OCI-M2 (cell line): ENCODE measurements around the gene PSENEN.

Experiments used
- DNase-seq: peaks from one replicate; lab custom pipeline; 2025; ENCODE audit not compliant: unreplicated experiment; lab: John Stamatoyannopoulos, UW

PSENEN gene

GRCh38 chr19:35733180-35734125 is 12.0 kb upstream of the PSENEN start:
- no peak for DNase-seq

GRCh38 chr19:35734273-35734672 is 11.2 kb upstream of the PSENEN start:
- DNase-seq = no peak

- DNase-seq = no peak
Measured at GRCh38 chr19:35734889-35735288, 10.6 kb upstream of the PSENEN start.

- no peak for DNase-seq
Measured at GRCh38 chr19:35736913-35737886, 8.3 kb upstream of the PSENEN start.

DNA sequence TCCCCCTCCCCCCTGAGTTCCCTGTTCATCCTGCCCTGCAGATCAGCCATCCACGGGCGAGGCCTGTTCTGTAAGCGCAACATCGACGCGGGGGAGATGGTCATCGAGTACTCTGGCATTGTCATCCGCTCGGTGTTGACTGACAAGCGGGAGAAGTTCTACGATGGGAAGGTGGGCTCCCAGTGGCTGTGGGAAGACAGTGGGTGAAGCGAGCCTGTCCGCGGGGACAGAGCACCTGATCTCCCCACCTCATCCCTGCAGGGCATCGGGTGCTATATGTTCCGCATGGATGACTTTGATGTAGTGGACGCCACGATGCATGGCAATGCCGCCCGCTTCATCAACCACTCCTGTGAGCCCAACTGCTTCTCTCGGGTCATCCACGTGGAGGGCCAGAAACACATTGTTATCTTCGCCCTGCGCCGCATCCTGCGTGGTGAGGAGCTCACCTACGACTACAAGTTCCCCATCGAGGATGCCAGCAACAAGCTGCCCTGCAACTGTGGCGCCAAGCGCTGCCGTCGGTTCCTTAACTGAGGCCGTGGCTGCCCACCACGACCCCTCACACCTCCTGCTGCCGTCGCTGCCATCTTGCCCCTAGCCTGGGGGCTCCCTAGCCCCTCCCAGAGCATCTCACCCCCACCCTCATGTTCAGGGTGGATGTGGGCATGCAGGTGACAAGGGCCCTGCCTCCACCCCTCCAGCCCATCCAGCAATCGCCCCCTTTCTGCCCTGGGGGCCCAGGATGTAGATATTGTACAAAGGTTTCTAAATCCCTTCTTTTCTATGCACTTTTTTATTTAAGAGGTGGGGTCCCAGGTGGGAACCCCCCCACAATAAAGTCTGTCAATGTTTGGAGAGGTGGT is 7.2 kb upstream of the PSENEN start:
- DNase-seq = no peak

DNA sequence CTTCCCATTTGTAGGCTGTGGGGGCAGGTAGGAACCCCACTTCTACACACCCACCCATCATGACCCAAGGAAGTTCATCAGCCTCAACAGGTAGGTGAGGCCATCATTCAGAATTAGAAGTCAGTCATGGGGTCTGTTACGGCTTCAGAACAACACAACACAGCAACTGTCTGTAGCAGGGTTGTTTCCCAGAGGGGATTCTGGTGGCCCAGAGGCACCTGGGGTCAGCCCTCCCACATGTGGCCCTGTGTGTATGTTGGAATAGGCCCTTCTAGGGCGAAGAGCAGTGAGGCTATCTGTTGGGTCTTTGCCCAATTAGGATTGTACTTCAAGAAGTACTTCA is 6.6 kb upstream of the PSENEN start:
- no peak for DNase-seq

GRCh38 chr19:35739275-35740107 is 6.0 kb upstream of the PSENEN start:
- no peak for DNase-seq

- DNase-seq = no peak
Measured at GRCh38 chr19:35740108-35740422, 5.4 kb upstream of the PSENEN start.

- peak; percentile 99 for DNase-seq
Measured at GRCh38 chr19:35740423-35741202, 4.8 kb upstream of the PSENEN start.

- DNase-seq = no peak
Measured at GRCh38 chr19:35741203-35741515, 4.3 kb upstream of the PSENEN start.

DNA sequence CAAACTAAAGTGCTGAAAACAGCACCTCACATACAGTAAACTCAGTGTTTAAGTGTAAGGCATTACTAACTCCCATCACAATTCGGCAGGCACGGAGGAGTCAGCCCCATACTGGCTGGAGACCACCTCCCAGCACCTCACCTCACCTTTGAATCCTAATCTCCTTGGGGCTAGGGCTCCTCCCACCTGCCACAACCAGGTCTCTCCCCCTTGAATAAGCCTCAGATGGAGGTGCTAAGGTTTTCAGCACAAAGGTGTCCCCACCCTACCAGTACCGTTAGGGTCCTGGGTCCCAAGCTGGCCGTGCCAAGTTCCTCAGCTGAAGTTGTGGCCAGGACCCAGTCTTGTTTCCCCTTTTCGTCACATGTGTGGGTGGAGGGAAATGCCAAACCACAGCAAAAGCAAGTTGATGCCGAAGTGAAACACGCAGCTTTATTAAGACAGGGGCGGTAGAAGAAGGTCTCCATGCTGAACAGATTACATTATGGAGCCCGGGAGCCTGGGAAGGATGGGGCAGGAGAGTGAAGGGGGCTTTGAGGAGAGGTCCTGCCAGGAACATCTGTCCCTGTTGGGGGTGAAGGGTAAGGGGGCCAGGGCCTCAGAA is 3.2 kb upstream of the PSENEN start, which contains the start of gene IGFLR1:
IGFLR1 (minus strand) TSS at position 332 of the 604 bp plus-strand sequence. CDS start 1,272 bp downstream, outside the sequence.
- DNase-seq = no peak

DNA sequence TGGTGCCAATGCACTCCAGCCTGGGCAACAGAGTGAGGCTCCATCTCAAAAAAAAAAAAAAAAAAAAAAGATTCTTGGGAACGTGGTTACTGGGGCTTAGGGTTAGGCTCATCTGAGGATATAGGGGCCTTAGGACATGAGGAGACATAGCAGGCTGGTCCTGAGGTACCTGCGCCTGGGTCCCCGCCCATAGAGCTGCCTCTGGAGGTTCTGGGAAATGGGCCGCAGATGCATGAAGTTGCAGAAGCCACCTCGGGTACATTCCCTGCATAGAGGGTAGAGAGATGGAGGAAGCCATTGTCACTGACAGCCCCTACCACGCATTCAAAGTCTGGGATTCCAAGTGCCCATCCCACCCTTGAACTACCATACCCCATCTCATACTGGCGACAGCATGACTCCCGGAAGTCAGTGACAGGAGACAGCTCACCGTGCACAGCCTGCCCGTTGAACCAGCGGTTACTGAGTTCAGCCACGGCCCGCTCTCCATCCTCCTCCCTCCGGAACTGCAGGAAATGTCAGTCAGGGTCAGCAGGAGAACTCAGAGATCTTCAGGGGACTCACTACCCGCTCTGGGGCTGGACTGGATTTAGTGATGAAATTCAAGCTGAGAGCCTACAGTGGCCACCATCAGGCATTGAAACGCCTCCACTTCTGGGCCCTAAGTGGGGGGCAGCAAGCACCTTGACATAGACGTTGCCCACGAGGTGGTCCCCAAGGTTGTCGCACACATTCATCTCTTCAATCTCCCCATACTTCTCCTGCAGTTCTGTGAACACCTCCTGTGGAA is 1.6 kb upstream of the PSENEN start:
- DNase-seq = no peak

DNA sequence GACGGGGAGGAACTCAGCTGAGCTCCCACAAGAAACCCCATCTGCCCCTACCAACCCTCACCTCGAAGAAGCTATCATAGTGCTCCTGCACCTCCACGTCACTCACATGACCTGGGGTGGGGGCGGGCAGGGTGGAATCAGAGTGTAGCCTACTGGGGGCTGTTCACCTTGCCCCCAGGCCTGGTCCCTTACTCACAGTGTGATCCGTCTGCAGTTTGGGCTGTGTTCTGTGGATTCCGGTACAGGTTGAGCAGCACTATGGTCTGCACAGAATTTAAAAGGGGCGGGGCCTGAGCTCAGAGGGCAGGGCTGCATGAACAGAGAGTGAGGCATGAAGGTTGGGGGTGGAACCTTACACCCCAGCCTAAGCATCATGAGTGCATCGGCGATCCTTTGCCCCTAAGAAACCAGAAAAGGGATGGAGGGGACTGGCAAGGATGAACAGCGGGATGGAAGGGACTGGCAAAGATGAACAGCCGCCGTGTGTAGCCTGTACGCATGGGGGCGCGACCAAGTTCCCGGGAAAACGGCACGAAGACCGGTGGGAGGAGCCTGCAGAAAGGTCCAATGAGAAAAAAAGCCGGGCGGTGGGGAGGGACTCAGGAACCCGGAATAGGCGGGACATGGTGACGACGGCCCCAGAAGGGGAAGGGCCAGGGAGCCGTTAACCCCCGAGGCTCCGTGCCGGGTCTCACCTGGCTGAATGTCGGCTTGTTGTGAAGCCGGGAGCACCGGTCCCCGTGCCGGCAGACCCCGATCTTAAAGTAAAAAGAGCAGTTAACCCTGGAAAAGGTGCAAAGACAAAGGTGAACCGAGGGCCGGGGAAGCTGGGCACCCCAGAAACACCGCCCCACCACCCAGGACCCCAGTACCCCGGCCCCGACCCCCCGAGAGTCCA is 772 bp upstream of the PSENEN start:
- DNase-seq = peak; percentile 98

DNA sequence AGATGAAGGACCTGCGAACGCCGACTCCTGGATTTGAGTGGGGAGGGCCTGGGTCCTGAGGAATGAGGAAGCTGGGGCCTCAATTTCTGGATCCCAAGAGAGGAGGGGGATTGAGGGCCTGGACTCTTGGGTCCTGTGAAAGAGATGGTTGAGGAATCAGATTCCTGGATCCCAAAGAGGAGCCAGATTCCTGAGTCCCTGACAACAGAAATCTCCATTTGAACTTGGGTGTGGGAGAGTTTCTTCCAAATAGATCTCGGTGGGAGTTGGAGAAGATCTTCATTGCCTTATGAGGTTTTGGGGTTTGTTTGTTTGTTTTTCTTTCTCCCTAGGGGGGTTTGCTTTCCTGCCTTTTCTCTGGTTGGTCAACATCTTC is 624 bp downstream of the PSENEN start:
- DNase-seq = no peak

GRCh38 chr19:35746531-35746930 is 1.1 kb downstream of the PSENEN start:
- no peak for DNase-seq

GRCh38 chr19:35748106-35749020 is 2.9 kb downstream of the PSENEN start, which contains the start of gene LIN37:
Gene LIN37, plus strand, starts transcription at chr19:35748576. Its CDS starts 149 bp downstream, at chr19:35748725.
- DNase-seq = peak; percentile 100
